Esophagus squamous epithelium (tissue), 5 donors: ENCODE results near the gene DDX24. TPM values are rescaled to one million over a fixed set of nuclear protein-coding genes. Genes with fewer than 3 reads are reported as not detected.

Source experiments
- DNase-seq: peaks from one replicate; lab custom pipeline; 2025; lab: John Stamatoyannopoulos, UW
- H3K27ac ChIP-seq, 4 donors: fragments of 200-600 bp; sonication (generic); one replicate each; pipeline ENCODE4 v1.5.1; 2016 to 2019; ENCODE audit warnings: mild to moderate bottlenecking in 1 of 4
- H3K27me3 ChIP-seq, 4 donors: fragments of 200-600 bp; sonication (generic); 1 replicate in 3 of 4; 2 replicates in 1 of 4; pipeline versions ENCODE4 v1.5.1 to v1.6.0; 2017 to 2021; ENCODE audit warnings: antibody characterized with exemption in 1 of 4
- H3K36me3 ChIP-seq, 3 donors: fragments of 200-600 bp; sonication (generic); one replicate each; pipeline ENCODE4 v1.5.1; 2016 to 2019
- H3K4me1 ChIP-seq, 3 donors: fragments of 200-600 bp; sonication (generic); one replicate each; pipeline ENCODE4 v1.5.1; 2017 to 2019
- H3K4me3 ChIP-seq, 4 donors: fragments of 200-600 bp; sonication (generic); 1 replicate in 3 of 4; 2 replicates in 1 of 4; pipeline ENCODE4 v1.5.1; 2016 to 2019; ENCODE audit warnings: mild to moderate bottlenecking in 2 of 4, moderate library complexity in 1 of 4
- H3K9me3 ChIP-seq, 3 donors: fragments of 200-600 bp; sonication (generic); one replicate each; pipeline ENCODE4 v1.5.1; 2016 to 2019
- CTCF ChIP-seq, 6 experiments: fragments of 450-650 bp in 4 of 6; fragments of 200-600 bp in 2 of 6; sonication (generic) in 2 of 6; IDR thresholded peaks; one replicate each; pipeline ENCODE4 v1.5.1; 2016 to 2019; ENCODE audit warnings: antibody characterized with exemption in 6 of 6, mild to moderate bottlenecking in 4 of 6, moderate library complexity in 4 of 6
- POLR2A ChIP-seq, 4 donors: fragments of 450-650 bp; IDR thresholded peaks; one replicate each; pipeline ENCODE4 v1.6.1; 2017; ENCODE audit warnings: antibody characterized with exemption in 4 of 4, mild to moderate bottlenecking in 4 of 4, moderate library complexity in 3 of 4
- WGBS, 2 donors: methylation state at CpG; one replicate each; pipeline ENCODE4 v1.1.5; 2018; 5-methylcytosine and 5-hydroxymethylcytosine counted together
- intact Hi-C: fragments of 100-400 bp; cut with DNase I; formaldehyde crosslinking; loops from one replicate; pipeline ENCODE4 v1.15.0; 2022
- total RNA-seq, 4 donors: library from RNA; depleted of rRNA; stranded (reverse); fragments of >200 nt; gene quantifications; one replicate each; pipeline ENCODE4 v1.1.0, GENCODE V29; 2016
- donor health status: DM: yes; HTN: yes; CAD: no.

Gene DDX24
- total RNA-seq, 4 donors from 2014 or later: 63.9 to 114 (median 71.9) TPM

- Histone ChIP-seq H3K4me1 (peaks cover 0 to 15% (median 12%) of the 10 kb centered on the region in 3 donors), H3K9me3 (no peaks in the 10 kb centered on the region), H3K4me3 (no peak overlapping the region), H3K36me3 (no peaks in the 10 kb centered on the region), H3K27ac (no peak overlapping the region), H3K27me3 (peaks cover 0 to 51% (median 2%) of the 10 kb centered on the region in 4 donors)
- TF ChIP-seq POLR2A (IDR thresholded peaks at IDR 0.05): no peak
- TF ChIP-seq CTCF (IDR thresholded peaks at IDR 0.05): no peak
- 93 to 100% methylated on average over 2 to 3 of the region's 4 CpGs for WGBS, 2 donors
- intact Hi-C loops: loop anchor here (5.0 kb wide), 1 partner anchor 66 kb away; no protein-coding TSS in a partner anchor
- no peak for DNase-seq
Measured at GRCh38 chr14:94003397-94003796, 77.6 kb downstream of the DDX24 start.

GRCh38 chr14:94001501-94002396, 79.3 kb downstream of the DDX24 start:
- Histone ChIP-seq H3K36me3 (no peaks in the 10 kb centered on the region), H3K27me3 (peaks cover 0 to 54% (median 2%) of the 10 kb centered on the region in 4 donors), H3K4me3 (peak overlapping the region in 1 of 4 donors; percentile 28), H3K4me1 (peaks cover 0 to 15% (median 12%) of the 10 kb centered on the region in 3 donors), H3K27ac (no peak overlapping the region), H3K9me3 (no peaks in the 10 kb centered on the region)
- intact Hi-C loops: loop anchor here (5.0 kb wide), 1 partner anchor 64 kb away; no protein-coding TSS in a partner anchor
- no peak for DNase-seq
- TF ChIP-seq POLR2A (IDR thresholded peaks at IDR 0.05) (no peak), CTCF (IDR thresholded peaks at IDR 0.05) (peak; percentile 93 to 97 (median 95))
- WGBS, 2 donors: 40 to 42% methylated on average over 16 to 19 of the region's 26 CpGs

- intact Hi-C loops: loop anchor here (5.0 kb wide), 1 partner anchor 64 kb away; no protein-coding TSS in a partner anchor
- H3K36me3 ChIP-seq: no peaks in the 10 kb centered on the region
Measured at GRCh38 chr14:94001016-94001415, 80.0 kb downstream of the DDX24 start.

GRCh38 chr14:94000267-94000666, 80.7 kb downstream of the DDX24 start:
- intact Hi-C loops: loop anchor here (5.0 kb wide), 1 partner anchor 63 kb away; no protein-coding TSS in a partner anchor
- no peak overlapping the region for H3K4me3 ChIP-seq
- 87 to 88% methylated on average over 4 to 6 of the region's 6 CpGs for WGBS, 2 donors

More at GRCh38 chr14:94001016-94001415, 80.0 kb downstream of the DDX24 start:
- DNase-seq: no peak
- Histone ChIP-seq H3K27me3 (peaks cover 0 to 55% (median 2%) of the 10 kb centered on the region in 4 donors), H3K9me3 (no peaks in the 10 kb centered on the region), H3K27ac (no peak overlapping the region), H3K4me3 (no peak overlapping the region), H3K4me1 (peaks cover 0 to 19% (median 12%) of the 10 kb centered on the region in 3 donors)
- no peak for TF ChIP-seq POLR2A (IDR thresholded peaks at IDR 0.05)
- TF ChIP-seq CTCF (IDR thresholded peaks at IDR 0.05): no peak
- 40% methylated on average over 9 of the region's 13 CpGs; no CpG with 5 or more reads in 1 of the 2 donors for WGBS, 2 donors

More at GRCh38 chr14:94000267-94000666, 80.7 kb downstream of the DDX24 start:
- Histone ChIP-seq H3K4me1 (peaks cover 0 to 27% (median 19%) of the 10 kb centered on the region in 3 donors), H3K9me3 (no peaks in the 10 kb centered on the region), H3K27ac (no peak overlapping the region), H3K36me3 (no peaks in the 10 kb centered on the region), H3K27me3 (peaks cover 0 to 57% (median 2%) of the 10 kb centered on the region in 4 donors)
- no peak for DNase-seq
- TF ChIP-seq CTCF (IDR thresholded peaks at IDR 0.05) (no peak), POLR2A (IDR thresholded peaks at IDR 0.05) (no peak)
